Measurements from ENCODE around the gene INSC.

GRCh38 chr11:15291885-15292284, 177.2 kb downstream of the INSC start:
- no peak for TF ChIP-seq POLR2A (IDR thresholded peaks at IDR 0.05; ENCODE audit: low read depth, low read length)
- no peak for TF ChIP-seq POLR2AphosphoS5 (IDR thresholded peaks at IDR 0.05; ENCODE audit: low read depth, low read length)
- TF ChIP-seq POU2F2 (IDR thresholded peaks at IDR 0.05; ENCODE audit: low read depth, low read length) = no peak
- no peak for TF ChIP-seq TAF1 (IDR thresholded peaks at IDR 0.05; ENCODE audit: low read depth, low read length)
- TF ChIP-seq SPI1 (IDR thresholded peaks at IDR 0.05; ENCODE audit: low read depth, low read length) = no peak

Data from GM12891 (cell line).